HEK293 (cell line): ENCODE results near the gene SHISA6.

ENCODE experiments used
- CTCF ChIA-PET: fragments of 350-600 bp; formaldehyde crosslinking; extraction: SDS; loops from one replicate; lab custom pipeline; 2021; ENCODE audit warnings: antibody characterized with exemption; lab: Yijun Ruan, JAX
- POLR2A ChIA-PET: fragments of 300-600 bp; formaldehyde crosslinking; extraction: SDS; loops from one replicate; lab custom pipeline; 2020; ENCODE audit warnings: antibody characterized with exemption, inconsistent platforms; lab: Yijun Ruan, JAX
- H3K27ac ChIP-seq: fragments of 200-500 bp; sonication (Bioruptor generic); 2 replicates; pipeline ENCODE4 v1.5.1; 2014; ENCODE audit warnings: low read depth, low read length, control low read depth, inconsistent platforms; ENCODE audit errors: extremely low read depth
- H3K36me3 ChIP-seq, 2 experiments: fragments of 200-500 bp in 1 of 2; sonication (Bioruptor generic) in 1 of 2; 1 replicate in 1 of 2; 2 replicates in 1 of 2; pipeline ENCODE4 v1.5.1; 2014 to 2017; ENCODE audit warnings: inconsistent platforms in 2 of 2, low read length in 2 of 2; ENCODE audit not compliant: control insufficient read depth in 2 of 2, insufficient read depth in 1 of 2
- H3K4me1 ChIP-seq: fragments of 200-500 bp; sonication (Bioruptor generic); 2 replicates; pipeline ENCODE4 v1.5.1; 2014; ENCODE audit warnings: mild to moderate bottlenecking, low read length, inconsistent platforms; ENCODE audit not compliant: control insufficient read depth, insufficient read depth
- H3K4me3 ChIP-seq: 2 replicates; pipeline ENCODE4 v1.5.1; 2011; ENCODE audit warnings: low read depth, mild to moderate bottlenecking, control low read depth, low read length, moderate library complexity
- H3K9me3 ChIP-seq: fragments of 200-500 bp; sonication (Bioruptor generic); 2 replicates; pipeline ENCODE4 v1.5.1; 2014; ENCODE audit warnings: low read depth, low read length, inconsistent platforms; ENCODE audit not compliant: control insufficient read depth, insufficient read depth
- GLI2 ChIP-seq: fragments of 450-650 bp; formaldehyde crosslinking; IDR thresholded peaks from 2 replicates; pipeline ENCODE4; 2017; ENCODE audit warnings: missing biosample characterization, missing genetic modification characterization, low read depth, borderline replicate concordance
- PRDM10 ChIP-seq: fragments of 450-650 bp; formaldehyde crosslinking; IDR thresholded peaks from 2 replicates; pipeline ENCODE4 v1.5.1; 2016; ENCODE audit warnings: missing biosample characterization, missing genetic modification characterization
- PRDM4 ChIP-seq: fragments of 450-650 bp; formaldehyde crosslinking; IDR thresholded peaks from 2 replicates; pipeline ENCODE4 v1.5.1; 2017; ENCODE audit warnings: missing biosample characterization, missing genetic modification characterization
- RBAK ChIP-seq: fragments of 450-650 bp; formaldehyde crosslinking; IDR thresholded peaks from 2 replicates; pipeline ENCODE4 v1.5.1; 2016; ENCODE audit warnings: missing biosample characterization, missing genetic modification characterization
- SP2 ChIP-seq: fragments of 450-650 bp; formaldehyde crosslinking; IDR thresholded peaks from 2 replicates; pipeline ENCODE4 v1.5.1; 2016; ENCODE audit warnings: missing biosample characterization, missing genetic modification characterization
- ZBTB1 ChIP-seq: fragments of 450-650 bp; formaldehyde crosslinking; IDR thresholded peaks from 2 replicates; pipeline ENCODE4 v1.5.1; 2016; ENCODE audit warnings: missing biosample characterization, missing genetic modification characterization
- ZBTB6 ChIP-seq: fragments of 450-650 bp; formaldehyde crosslinking; IDR thresholded peaks from 2 replicates; pipeline ENCODE4 v1.5.1; 2017; ENCODE audit warnings: missing biosample characterization, missing genetic modification characterization
- ZEB2 ChIP-seq: fragments of 450-650 bp; formaldehyde crosslinking; IDR thresholded peaks from 2 replicates; pipeline ENCODE4 v1.5.1; 2016; ENCODE audit warnings: missing biosample characterization, missing genetic modification characterization
- ZNF155 ChIP-seq: fragments of 450-650 bp; formaldehyde crosslinking; IDR thresholded peaks from 2 replicates; pipeline ENCODE4 v1.5.1; 2016; ENCODE audit warnings: missing biosample characterization, missing genetic modification characterization
- ZNF174 ChIP-seq: fragments of 450-650 bp; formaldehyde crosslinking; IDR thresholded peaks from 2 replicates; pipeline ENCODE4 v1.5.0; 2017; ENCODE audit warnings: missing biosample characterization, mild to moderate bottlenecking, missing genetic modification characterization
- ZNF23 ChIP-seq: fragments of 450-650 bp; formaldehyde crosslinking; IDR thresholded peaks from 2 replicates; pipeline ENCODE4 v1.5.1; 2016; ENCODE audit warnings: missing biosample characterization, missing genetic modification characterization, borderline replicate concordance
- ZNF24 ChIP-seq: fragments of 450-650 bp; formaldehyde crosslinking; IDR thresholded peaks from 2 replicates; pipeline ENCODE4 v1.5.1; 2016; ENCODE audit warnings: missing biosample characterization, missing genetic modification characterization
- ZNF248 ChIP-seq: fragments of 450-650 bp; formaldehyde crosslinking; IDR thresholded peaks from 2 replicates; pipeline ENCODE4 v1.5.1; 2017; ENCODE audit warnings: missing biosample characterization, missing genetic modification characterization
- ZNF302 ChIP-seq: fragments of 450-650 bp; formaldehyde crosslinking; IDR thresholded peaks from 2 replicates; pipeline ENCODE4 v1.5.1; 2016; ENCODE audit warnings: missing biosample characterization, missing genetic modification characterization, low read depth
- ZNF311 ChIP-seq: fragments of 450-650 bp; formaldehyde crosslinking; IDR thresholded peaks from 2 replicates; pipeline ENCODE4 v1.5.1; 2017; ENCODE audit warnings: missing biosample characterization, missing genetic modification characterization, borderline replicate concordance
- ZNF354C ChIP-seq: fragments of 450-650 bp; formaldehyde crosslinking; IDR thresholded peaks from 2 replicates; pipeline ENCODE4 v1.5.1; 2016; ENCODE audit warnings: missing biosample characterization, missing genetic modification characterization, low read depth, borderline replicate concordance
- ZNF530 ChIP-seq: fragments of 450-650 bp; formaldehyde crosslinking; IDR thresholded peaks from 2 replicates; pipeline ENCODE4 v1.5.1; 2016; ENCODE audit warnings: low read depth, missing biosample characterization, missing genetic modification characterization
- ZNF549 ChIP-seq: fragments of 450-650 bp; IDR thresholded peaks from 2 replicates; pipeline ENCODE4 v1.5.1; 2018; ENCODE audit warnings: missing biosample characterization, missing genetic modification characterization, mild to moderate bottlenecking, inconsistent platforms, moderate library complexity
- ZNF555 ChIP-seq: fragments of 450-650 bp; formaldehyde crosslinking; conservative IDR thresholded peaks from 2 replicates; pipeline ENCODE4 v1.5.1; 2017; ENCODE audit warnings: missing biosample characterization, mild to moderate bottlenecking, missing genetic modification characterization, inconsistent platforms
- ZNF558 ChIP-seq: fragments of 450-650 bp; formaldehyde crosslinking; IDR thresholded peaks from 2 replicates; pipeline ENCODE4 v1.5.1; 2016; ENCODE audit warnings: missing biosample characterization, missing genetic modification characterization
- ZNF624 ChIP-seq: fragments of 450-650 bp; formaldehyde crosslinking; IDR thresholded peaks from 2 replicates; pipeline ENCODE4 v1.5.1; 2017; ENCODE audit warnings: missing biosample characterization, missing genetic modification characterization
- ZNF626 ChIP-seq: fragments of 450-650 bp; sonication (Bioruptor Pico); formaldehyde crosslinking; IDR thresholded peaks from 2 replicates; pipeline ENCODE4 v1.5.1; 2018; ENCODE audit warnings: missing biosample characterization, missing genetic modification characterization, inconsistent platforms
- ZNF629 ChIP-seq: fragments of 450-650 bp; formaldehyde crosslinking; IDR thresholded peaks from 2 replicates; pipeline ENCODE4 v1.5.1; 2017; ENCODE audit warnings: missing biosample characterization, missing genetic modification characterization
- ZNF658 ChIP-seq: fragments of 450-650 bp; formaldehyde crosslinking; IDR thresholded peaks from 2 replicates; pipeline ENCODE4; 2016; ENCODE audit warnings: missing biosample characterization, missing genetic modification characterization
- ZNF707 ChIP-seq: fragments of 450-650 bp; formaldehyde crosslinking; IDR thresholded peaks from 2 replicates; pipeline ENCODE4 v1.5.1; 2016; ENCODE audit warnings: missing biosample characterization, missing genetic modification characterization
- ZNF768 ChIP-seq: fragments of 450-650 bp; formaldehyde crosslinking; IDR thresholded peaks from 2 replicates; pipeline ENCODE4 v1.5.1; 2018; ENCODE audit warnings: missing biosample characterization, mild to moderate bottlenecking, missing genetic modification characterization
- ZNF785 ChIP-seq: fragments of 450-650 bp; formaldehyde crosslinking; IDR thresholded peaks from 2 replicates; pipeline ENCODE4 v1.5.1; 2016; ENCODE audit warnings: missing biosample characterization, missing genetic modification characterization

SHISA6 gene

GRCh38 chr17:11384131-11384530, 143.1 kb downstream of the SHISA6 start:
- no peaks in the 10 kb centered on the region for H3K9me3 ChIP-seq
- ChIA-PET CTCF (no interaction called here), POLR2A (no interaction called here)

GRCh38 chr17:11387610-11388009, 146.6 kb downstream of the SHISA6 start:
- ChIA-PET POLR2A (no interaction called here), CTCF (interaction anchor here (1.1 kb wide), 1 partner anchor 257 kb away, joined by 5 read pairs; no protein-coding TSS in a partner anchor)
- TF ChIP-seq ZNF707 (tag by site-specific recombination): no peak
- no peak for TF ChIP-seq ZNF768 (tag by site-specific recombination)
- TF ChIP-seq ZNF155: no peak
- TF ChIP-seq ZNF23 (tag by site-specific recombination): no peak
- TF ChIP-seq ZNF311 (tag by site-specific recombination): no peak
- no peak for TF ChIP-seq ZNF629
- TF ChIP-seq ZNF248 (tag by site-specific recombination): no peak
- no peak for TF ChIP-seq ZNF658
- Histone ChIP-seq H3K4me3 (no peak overlapping the region), H3K4me1 (0 out of 2 replicates have a peak, but pooled peaks cover 2% of the 10 kb centered on the region), H3K36me3 (no peaks in the 10 kb centered on the region), H3K9me3 (no peaks in the 10 kb centered on the region), H3K27ac (no peak overlapping the region)

More at GRCh38 chr17:11384131-11384530, 143.1 kb downstream of the SHISA6 start:
- no peak overlapping the region for H3K4me3 ChIP-seq
- H3K36me3 ChIP-seq: no peaks in the 10 kb centered on the region
- TF ChIP-seq ZBTB6 (tag by site-specific recombination) (no peak), ZNF155 (no peak), ZNF555 (tag by site-specific recombination) (no peak), PRDM10 (no peak), ZNF530 (tag by site-specific recombination) (no peak), PRDM4 (no peak), ZNF549 (tag by site-specific recombination) (no peak)
- H3K27ac ChIP-seq: no peak overlapping the region
- 0 out of 2 replicates have a peak, but pooled peaks cover 2% of the 10 kb centered on the region for H3K4me1 ChIP-seq

- CTCF ChIA-PET: no interaction called here
- Histone ChIP-seq H3K4me1 (0 out of 2 replicates have a peak, but pooled peaks cover 2% of the 10 kb centered on the region), H3K9me3 (no peaks in the 10 kb centered on the region), H3K4me3 (no peak overlapping the region), H3K27ac (no peak overlapping the region), H3K36me3 (no peaks in the 10 kb centered on the region)
- POLR2A ChIA-PET: no interaction called here
- no peak for TF ChIP-seq ZNF558 (tag by site-specific recombination)
- TF ChIP-seq ZBTB1: no peak
- TF ChIP-seq ZNF354C (tag by site-specific recombination): no peak
- TF ChIP-seq ZNF624 (tag by site-specific recombination): no peak
- no peak for TF ChIP-seq SP2 (tag by site-specific recombination)
- TF ChIP-seq ZNF248 (tag by site-specific recombination): no peak
- TF ChIP-seq ZEB2 (tag by site-specific recombination): no peak
- TF ChIP-seq ZNF174 (tag by site-specific recombination): no peak
- no peak for TF ChIP-seq ZNF24 (tag by site-specific recombination)
- TF ChIP-seq ZNF785 (tag by site-specific recombination): no peak
- TF ChIP-seq RBAK: no peak
- no peak for TF ChIP-seq GLI2 (tag by site-specific recombination)
- TF ChIP-seq ZNF626 (tag by site-specific recombination): no peak
- TF ChIP-seq ZNF302 (tag by site-specific recombination): no peak
- TF ChIP-seq ZNF549 (tag by site-specific recombination): no peak
These were observed 147.0 kb downstream of the SHISA6 start for GRCh38 chr17:11388054-11388453.
